HG02981 (cell line): ENCODE data around the gene IFI44.

Experiments used
- ATAC-seq: cut with Tn5 transposase; IDR thresholded peaks from one replicate; pipeline ENCODE4 v1.9.1; 2021; ENCODE audit warnings: mild to moderate bottlenecking, moderate library complexity; ENCODE audit not compliant: unreplicated experiment

Gene IFI44

DNA sequence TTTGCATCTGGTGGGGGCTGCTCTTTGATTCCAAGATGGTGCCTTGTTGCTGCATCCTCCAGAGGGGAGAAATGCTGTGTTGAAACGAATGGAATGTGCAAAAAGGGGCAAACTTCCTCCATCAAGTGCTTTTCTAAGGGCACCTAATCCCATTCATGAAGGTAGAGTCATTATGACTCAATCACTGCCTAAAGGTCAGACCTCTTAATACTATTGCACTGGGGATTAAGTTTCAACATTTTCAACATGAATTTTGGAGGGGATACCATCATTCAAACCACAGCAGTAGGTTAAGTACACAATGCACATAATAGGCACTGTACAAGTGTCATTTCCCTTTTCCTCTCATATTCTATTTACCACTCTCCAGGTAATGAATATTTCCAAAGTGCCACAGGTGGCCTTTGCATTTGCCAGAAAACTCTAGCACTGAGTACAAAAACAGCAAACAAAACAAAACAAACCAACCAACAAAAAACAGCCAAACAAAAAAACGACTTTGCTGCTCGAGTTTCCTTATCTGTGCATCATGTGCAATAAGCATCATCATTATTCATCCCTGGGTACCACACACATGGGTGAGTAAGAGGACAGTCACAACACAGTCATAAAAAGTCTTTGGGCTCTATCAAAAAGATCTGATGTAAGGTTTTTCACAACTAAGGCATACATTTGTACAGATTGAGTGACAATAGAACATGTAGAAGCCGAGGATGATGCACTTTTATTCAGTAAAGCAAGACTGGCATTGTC lies 42.5 kb downstream of the IFI44 start:
- no peak for ATAC-seq

DNA sequence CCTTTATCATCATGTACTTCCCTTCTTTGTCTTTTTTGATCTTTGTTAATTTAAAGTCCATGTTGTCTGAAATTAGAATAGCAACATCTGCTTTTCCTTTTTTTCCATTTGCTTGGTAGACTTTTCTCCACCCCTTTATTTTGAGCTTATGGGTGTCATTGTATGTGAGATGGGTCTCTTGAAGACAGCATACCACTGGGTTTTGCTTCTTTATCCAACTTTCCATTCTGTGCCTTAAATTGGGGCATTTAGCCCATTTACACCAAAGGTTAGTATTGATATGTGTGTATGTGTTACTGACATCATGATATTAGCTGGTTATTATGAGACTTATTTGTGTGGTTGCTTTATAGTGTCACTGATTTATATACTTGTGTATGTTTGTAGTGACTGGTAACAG lies 50.2 kb downstream of the IFI44 start:
- ATAC-seq, result no peak

DNA sequence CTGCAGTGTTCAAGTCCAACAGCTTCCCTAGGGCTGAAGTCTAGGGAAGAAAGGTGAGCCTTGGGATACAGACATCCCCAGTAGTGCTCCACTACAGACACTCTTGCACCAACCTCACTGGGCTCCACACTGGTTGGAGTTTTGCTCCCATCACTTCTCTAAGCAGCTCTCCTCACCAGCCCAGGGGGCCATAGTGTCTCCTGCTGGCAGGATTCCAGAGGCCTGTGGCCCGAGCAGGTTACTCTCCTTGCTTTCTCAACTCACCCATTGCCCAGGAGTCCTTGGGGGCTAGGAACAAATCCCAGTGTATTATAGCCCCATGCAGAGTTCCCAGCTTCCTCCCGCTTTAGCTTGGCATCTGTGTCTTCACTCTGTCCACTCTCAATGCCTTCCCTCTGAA lies 52.8 kb downstream of the IFI44 start:
- ATAC-seq, result no peak

DNA sequence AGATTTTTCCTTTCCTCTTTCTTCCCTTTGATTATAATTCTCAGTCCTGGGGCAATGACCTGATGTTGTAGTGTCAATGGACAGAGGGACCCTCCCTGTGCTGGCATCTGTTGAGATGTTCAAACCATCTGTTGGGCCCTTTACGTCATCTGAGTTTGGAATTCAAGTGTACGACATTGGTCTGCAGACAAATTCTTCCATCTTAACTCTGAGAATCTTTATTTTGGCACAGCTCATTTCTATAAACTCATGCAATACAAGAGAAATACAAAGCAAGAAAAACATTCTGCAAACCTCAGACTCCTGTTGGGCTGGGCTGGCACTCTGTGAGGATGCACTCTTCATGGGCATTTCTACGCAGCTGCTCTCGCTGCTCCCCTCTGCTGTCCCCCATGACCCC lies 54.2 kb downstream of the IFI44 start:
- ATAC-seq, result no peak

DNA sequence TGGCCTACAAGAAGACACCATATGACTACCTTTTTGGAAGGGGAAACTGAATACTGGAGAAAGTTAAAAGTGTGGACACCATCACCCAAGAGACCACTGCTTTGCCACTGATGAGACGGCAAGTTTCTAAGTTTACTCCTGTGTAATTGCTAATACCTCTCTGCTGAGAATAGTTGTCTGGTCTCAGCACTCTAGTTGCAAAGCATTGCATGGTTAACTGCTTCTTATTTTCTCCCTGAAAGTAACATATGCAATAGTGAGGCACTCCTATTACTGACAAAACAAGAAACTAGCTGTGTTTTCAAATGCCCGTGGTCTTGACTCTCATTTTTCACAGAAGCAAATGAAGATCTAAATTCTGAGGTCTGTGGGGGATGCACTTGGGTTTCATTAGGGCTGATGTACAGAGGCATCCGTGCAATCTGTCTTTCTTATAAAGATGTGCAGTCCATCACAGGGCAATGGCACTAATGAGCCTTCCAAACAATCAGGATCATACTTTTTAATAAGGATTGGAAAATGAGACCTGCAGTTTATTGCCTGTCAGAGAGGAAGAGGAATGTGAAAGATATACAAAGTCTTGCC lies 62.9 kb downstream of the IFI44 start:
- ATAC-seq, result no peak

DNA sequence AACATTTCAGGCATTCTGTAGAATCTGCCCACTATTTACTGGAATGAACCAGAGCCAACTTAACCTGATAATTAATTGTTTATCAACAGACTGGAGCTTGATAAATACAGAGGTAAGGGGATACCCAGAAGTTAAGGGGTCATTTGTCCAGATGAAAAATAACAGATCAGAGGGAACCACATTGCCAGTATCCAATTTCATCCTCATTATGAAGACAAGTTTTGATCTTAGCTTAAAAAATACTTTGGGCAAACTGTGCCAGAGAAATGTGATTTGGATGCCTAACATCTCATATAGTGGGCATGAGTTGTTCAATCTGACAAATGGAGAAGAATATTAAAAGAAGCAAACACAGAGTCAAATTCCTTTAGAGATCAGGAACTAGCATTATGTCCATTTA lies 63.7 kb downstream of the IFI44 start:
- ATAC-seq, result no peak
